ENCODE measurements around the gene RFLNA. TPM values are rescaled to one million over a fixed set of nuclear protein-coding genes. Genes with fewer than 3 reads are reported as not detected.

Gene RFLNA
- total RNA-seq, 1 donor from 2014 or later: 0.50 TPM

DNA sequence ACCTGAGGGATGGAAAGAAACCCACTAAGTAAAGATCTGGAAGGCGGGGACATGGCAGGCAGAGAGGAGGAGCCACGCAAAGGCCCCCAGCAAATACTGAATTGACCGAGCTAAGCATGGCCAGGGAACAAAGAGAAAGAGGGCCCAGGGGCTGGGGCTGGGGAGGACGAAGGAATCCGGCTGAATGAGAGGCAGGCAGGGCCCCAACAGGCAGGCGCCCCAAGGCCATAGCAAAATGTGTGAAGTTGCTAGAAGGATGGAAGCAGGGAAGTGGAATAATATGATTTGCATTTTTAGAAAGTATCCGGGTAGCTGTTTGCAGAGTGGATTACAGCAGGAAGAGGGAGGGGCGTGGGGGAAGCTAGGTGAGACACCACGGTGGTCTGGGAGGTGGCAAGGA lies 49.1 kb downstream of the RFLNA start:
- H3K36me3 ChIP-seq: peaks cover 93% of the 10 kb centered on the region
- H3K4me3 ChIP-seq: no peak overlapping the region
- DNase-seq (no peak), ATAC-seq (no peak)
- H3K4me1 ChIP-seq: no peaks in the 10 kb centered on the region
- TF ChIP-seq CTCF (IDR thresholded peaks at IDR 0.05): no peak
- H3K9me3 ChIP-seq: no peaks in the 10 kb centered on the region
- H3K27me3 ChIP-seq (ENCODE audit: low read depth): no peaks in the 10 kb centered on the region
- H3K27ac ChIP-seq: no peak overlapping the region
- intact Hi-C loops (cut with DNase I): no loop called here

- no peaks in the 10 kb centered on the region for H3K9me3 ChIP-seq
- no peak overlapping the region for H3K27ac ChIP-seq
- DNase-seq: no peak
- no peak for TF ChIP-seq CTCF (IDR thresholded peaks at IDR 0.05)
- no peaks in the 10 kb centered on the region for H3K4me1 ChIP-seq
- no peak for ATAC-seq
- no peak overlapping the region for H3K4me3 ChIP-seq
- H3K36me3 ChIP-seq: peaks cover 98% of the 10 kb centered on the region
- H3K27me3 ChIP-seq (ENCODE audit: low read depth): no peaks in the 10 kb centered on the region
- intact Hi-C loops (cut with DNase I): no loop called here
Measured at GRCh38 chr12:124344526-124344925, 49.6 kb downstream of the RFLNA start.

GRCh38 chr12:124345795-124346194 lies 50.9 kb downstream of the RFLNA start:
- Histone ChIP-seq H3K36me3 (peaks cover 100% of the 10 kb centered on the region), H3K9me3 (no peaks in the 10 kb centered on the region), H3K27me3 (ENCODE audit: low read depth) (no peaks in the 10 kb centered on the region), H3K27ac (no peak overlapping the region), H3K4me1 (no peaks in the 10 kb centered on the region), H3K4me3 (no peak overlapping the region)
- TF ChIP-seq CTCF (IDR thresholded peaks at IDR 0.05): no peak
- no peak for ATAC-seq
- DNase-seq: no peak
- intact Hi-C loops (cut with DNase I): no loop called here

DNA sequence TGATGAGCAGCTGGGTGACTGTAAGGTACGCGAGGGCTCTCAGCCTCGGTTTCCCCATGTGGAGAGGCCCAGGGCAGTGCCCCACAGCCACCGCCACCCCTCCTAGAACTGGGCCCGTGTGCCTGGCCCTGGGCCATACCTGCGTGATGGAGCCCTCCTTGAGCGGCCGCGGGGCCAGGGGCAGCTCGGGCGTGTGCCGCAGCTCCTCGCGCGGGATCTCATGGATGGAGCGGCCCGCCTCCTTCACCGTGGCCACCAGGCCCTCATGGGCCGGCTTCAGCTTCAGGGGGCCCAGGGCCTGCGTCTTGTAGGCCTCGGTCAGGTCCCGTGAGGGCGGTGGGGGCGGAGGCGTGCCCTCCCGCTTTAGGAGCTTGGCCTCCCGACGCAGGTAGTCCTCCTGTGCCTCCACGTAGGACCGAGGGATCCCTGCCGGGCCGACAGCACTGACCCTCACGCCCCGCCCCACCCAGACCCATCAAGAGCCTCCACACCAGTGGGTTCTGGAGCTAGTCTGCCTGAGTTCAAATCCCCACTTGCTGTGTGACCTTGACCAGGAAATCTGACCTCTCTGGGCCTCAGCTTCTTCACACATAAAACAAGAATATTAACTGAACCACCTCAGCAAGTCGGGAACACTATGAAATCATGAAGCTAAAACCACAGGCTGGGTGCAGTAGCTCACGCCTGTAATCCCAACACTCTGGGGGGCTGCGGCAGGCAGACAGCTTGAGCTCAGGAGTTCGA lies 51.7 kb downstream of the RFLNA start:
- intact Hi-C loops (cut with DNase I): no loop called here
- peaks cover 100% of the 10 kb centered on the region for H3K36me3 ChIP-seq
- TF ChIP-seq CTCF (IDR thresholded peaks at IDR 0.05): no peak
- no peak overlapping the region for H3K27ac ChIP-seq
- no peak for ATAC-seq
- H3K4me3 ChIP-seq: no peak overlapping the region
- DNase-seq: no peak
- no peaks in the 10 kb centered on the region for H3K27me3 ChIP-seq (ENCODE audit: low read depth)
- no peaks in the 10 kb centered on the region for H3K9me3 ChIP-seq
- no peaks in the 10 kb centered on the region for H3K4me1 ChIP-seq

DNA sequence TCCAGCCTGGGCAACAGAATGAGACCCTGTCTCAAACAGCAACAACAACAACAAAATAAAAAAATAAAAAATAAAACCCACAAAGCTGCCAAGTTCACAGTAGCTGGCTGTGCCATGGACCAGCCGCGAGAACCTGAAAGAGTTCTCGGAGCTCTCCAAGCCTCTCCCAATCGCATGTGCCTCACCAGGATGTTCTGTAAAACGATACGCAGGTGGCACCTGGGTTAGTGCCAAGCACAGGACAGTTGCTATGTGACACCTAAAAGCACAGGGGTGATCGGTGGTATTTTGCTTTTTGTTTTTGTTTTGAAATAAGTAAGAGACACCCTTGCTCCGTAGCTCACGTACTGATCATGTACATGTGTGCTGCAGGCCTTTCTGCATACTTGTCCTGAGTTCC lies 52.4 kb downstream of the RFLNA start:
- H3K4me1 ChIP-seq: peaks cover 3% of the 10 kb centered on the region
- H3K27me3 ChIP-seq (ENCODE audit: low read depth): no peaks in the 10 kb centered on the region
- intact Hi-C loops (cut with DNase I): no loop called here
- peaks cover 100% of the 10 kb centered on the region for H3K36me3 ChIP-seq
- H3K9me3 ChIP-seq: no peaks in the 10 kb centered on the region
- ATAC-seq (no peak), DNase-seq (no peak)
- H3K4me3 ChIP-seq: no peak overlapping the region
- no peak for TF ChIP-seq CTCF (IDR thresholded peaks at IDR 0.05)
- no peak overlapping the region for H3K27ac ChIP-seq

Data from lower lobe of right lung (tissue), 2 donors.